Stromal cell of bone marrow (primary cell): ENCODE results near the gene CCDC9B.

ENCODE experiments used
- DNase-seq: peaks from one replicate; pipeline ENCODE4 v3.0.0-alpha.2; 2012; ENCODE audit warnings: low read depth

Gene CCDC9B

GRCh38 chr15:40365624-40366456, 25.1 kb upstream of the CCDC9B start:
- DNase-seq: no peak

DNA sequence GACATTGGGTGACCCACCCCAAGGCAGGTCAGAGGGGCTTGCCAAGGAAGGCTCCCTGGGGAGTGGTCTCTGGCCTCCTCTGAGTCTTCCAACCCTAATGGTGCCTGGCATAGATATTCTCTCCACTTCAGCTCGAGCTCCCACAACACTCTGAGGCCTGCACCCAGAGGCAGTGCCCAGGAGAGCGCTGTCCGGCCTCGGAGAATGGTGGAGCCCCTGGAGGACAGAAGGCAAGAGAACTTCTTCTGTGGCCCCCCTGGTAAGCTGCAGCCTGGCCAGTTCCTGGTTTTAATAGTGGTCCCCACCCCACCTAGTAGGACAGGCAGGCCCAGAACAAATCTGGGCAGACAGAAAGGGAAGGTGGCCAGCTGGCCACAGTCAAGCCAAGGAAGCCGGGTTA, 24.3 kb upstream of the CCDC9B start:
- DNase-seq: no peak

- DNase-seq: no peak
Observed at GRCh38 chr15:40364251-40364650, 23.5 kb upstream of the CCDC9B start.

- no peak for DNase-seq
Observed at GRCh38 chr15:40363611-40364010, 22.9 kb upstream of the CCDC9B start.

GRCh38 chr15:40361640-40362039, 20.9 kb upstream of the CCDC9B start:
- no peak for DNase-seq

DNA sequence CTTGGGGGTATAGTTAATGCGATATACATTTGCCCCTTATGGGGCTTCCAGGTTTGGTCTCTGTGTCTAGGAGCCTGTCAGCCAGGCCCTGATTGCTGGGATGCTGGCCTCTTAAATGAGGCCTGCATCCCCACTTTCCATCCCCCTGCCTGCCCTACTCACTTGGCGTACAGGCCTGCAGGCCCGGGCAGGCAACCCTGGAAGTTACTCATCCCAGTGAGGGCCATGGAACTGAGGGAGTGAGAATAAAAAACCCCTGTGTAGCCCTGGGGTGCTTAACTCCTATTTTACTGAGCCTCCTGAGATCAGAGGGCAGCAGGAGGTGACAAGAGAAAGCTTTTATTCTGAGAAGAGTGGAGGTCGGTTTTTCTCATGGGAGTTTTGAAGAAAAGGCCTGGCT, 19.3 kb upstream of the CCDC9B start:
- no peak for DNase-seq

DNA sequence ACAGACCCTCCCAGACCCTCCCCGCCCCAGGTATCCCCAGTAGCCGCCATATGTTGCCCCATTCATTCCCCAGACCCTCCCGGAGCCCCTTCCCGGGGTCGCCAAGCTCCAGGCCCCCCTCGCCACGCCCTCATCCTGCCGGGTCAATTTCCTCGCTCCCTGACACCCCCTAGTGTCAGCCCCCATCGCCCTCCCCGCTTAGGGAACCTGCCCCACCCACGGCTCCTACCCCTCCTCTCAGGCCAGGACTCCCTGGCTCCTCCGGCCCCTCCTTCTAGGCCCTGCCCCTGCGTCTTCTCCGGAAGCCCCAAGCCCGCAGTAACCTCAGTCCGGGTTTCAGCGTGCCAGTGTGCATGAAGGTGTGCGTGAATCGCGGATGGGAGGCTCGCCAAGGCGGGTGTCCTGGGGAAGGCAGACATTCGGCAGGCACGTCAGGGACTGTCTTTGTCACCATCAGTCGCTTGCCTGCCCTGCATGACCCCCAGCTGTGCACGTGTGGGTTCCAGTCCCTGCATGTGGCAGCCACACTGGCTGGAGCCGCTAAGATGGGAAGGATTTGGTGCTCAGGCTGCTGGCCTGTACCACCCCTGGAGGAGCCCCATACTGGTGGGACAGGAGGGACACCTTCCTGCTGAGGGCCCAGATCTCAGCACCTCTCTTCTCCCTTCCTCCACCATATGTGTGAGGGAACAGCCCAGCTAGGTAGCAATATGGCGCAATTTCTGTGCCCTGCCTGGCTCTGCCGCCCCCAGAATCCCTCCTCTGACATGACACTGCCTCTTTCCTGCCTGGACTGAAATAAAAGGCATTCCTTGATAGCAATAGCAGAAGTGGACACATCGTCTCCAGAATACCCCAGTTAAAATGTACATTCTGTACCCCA, 18.0 kb upstream of the CCDC9B start:
- no peak for DNase-seq

- no peak for DNase-seq
Observed at GRCh38 chr15:40357723-40358470, 17.2 kb upstream of the CCDC9B start, which contains the start of gene DISP2. DISP2 (plus strand) TSS chr15:40358219; CDS start chr15:40358322, 103 bp downstream.

DNA sequence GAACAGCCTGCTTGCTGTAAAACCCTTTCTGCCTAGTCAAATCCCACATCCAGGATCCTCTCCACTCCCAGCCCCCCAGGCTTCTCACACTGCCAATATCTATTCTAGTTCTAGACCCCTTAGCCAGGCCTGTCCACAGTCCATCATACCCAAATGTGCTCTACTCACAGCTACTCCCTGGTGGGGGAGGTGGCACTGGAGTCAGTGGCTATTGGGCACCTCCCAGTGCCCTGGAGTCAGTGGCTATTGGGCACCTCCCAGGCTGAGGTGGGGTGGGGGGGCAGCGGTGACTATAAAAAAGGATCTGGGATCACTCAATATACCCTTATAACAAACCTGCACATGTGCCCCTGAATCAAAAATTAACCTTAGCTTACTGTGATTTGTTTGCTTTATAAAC, 16.5 kb upstream of the CCDC9B start:
- DNase-seq: no peak

GRCh38 chr15:40355976-40356585, 15.3 kb upstream of the CCDC9B start:
- no peak for DNase-seq

DNA sequence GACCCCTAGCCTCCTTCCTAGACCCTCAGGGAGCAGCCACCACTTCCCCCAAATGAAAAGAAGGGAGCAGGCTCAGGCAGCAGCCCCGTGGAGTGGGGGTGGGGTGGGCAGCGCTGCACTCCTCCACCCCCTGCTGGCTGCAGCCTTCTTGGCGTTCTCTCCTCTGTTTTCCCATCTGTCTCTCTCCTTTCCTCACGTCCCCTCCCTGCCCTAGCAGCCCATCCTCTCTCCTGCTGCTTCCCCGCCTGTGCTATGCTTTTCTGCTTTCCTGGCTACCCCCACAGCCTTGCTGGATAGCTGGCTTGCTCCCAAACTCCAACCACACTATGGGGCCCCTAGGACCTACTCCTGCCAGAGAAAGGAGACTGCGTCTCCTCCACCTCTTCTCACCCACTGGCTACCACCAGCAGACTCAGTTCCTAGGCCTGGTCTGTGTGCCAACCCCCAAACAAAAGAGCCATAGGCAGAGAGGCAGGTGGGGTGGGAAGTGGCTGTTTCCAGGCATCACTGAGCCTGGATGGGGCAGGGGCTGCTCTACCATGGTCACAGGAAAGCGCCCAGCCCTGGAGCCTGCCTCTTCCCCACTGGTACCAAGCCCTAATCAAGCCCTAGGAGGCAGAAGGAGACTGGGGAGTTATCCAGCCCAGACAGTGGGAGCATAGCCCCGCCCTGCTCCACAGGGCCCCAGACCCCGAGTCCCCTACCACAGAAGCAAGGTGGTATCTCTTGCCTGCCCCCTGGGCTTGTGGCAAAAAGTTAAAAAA, 13.9 kb upstream of the CCDC9B start:
- DNase-seq: no peak

GRCh38 chr15:40353697-40354096, 13.0 kb upstream of the CCDC9B start:
- DNase-seq: no peak

DNA sequence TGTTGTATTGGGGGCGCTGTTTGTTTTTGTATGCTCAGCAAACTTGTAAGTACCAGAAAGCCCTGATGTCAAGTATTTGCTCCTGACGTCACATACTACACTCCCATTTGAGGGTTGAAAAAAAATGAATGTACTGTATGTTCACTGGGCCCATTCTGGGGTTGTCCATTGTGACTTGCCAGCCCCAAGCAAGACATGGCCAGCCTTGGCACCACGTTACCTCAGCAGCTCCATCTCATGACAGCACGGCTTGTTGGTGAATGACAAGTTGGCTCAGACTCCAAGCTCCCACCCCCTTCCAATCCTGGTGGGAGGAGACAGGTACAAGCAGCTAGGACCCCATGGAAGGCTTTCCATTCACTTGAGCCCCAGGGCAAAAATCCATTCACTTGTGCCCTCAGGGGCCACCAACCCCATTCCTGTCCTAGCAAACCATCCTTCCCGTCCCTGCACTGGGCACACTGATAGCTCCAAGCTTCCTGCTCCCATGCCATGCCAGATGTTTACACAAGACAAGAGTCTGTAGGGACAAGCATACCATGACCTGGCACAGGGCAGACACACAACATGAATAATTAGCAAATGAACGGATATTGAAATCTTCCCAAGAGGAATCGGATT, 11.7 kb upstream of the CCDC9B start:
- no peak for DNase-seq

DNA sequence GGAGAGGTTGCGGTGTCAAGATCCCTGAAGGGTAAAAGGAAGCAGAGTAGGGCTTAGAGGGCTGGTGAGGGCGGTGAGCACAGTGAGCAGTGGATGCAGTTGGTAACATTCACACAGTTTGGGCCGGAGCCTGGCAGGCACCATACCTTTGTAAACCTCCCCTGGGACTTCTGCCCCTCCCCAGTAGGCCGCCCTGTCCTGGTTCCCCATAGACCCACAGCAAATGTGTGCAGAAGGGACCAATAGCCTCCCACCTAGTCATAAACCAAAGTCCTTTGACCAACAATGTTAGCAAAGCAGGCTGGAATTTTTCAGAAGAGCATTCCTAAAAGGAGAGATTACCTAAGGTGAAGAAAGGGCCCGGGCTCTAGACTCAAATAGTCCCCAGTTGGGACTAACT, 8.4 kb upstream of the CCDC9B start:
- DNase-seq: no peak

DNA sequence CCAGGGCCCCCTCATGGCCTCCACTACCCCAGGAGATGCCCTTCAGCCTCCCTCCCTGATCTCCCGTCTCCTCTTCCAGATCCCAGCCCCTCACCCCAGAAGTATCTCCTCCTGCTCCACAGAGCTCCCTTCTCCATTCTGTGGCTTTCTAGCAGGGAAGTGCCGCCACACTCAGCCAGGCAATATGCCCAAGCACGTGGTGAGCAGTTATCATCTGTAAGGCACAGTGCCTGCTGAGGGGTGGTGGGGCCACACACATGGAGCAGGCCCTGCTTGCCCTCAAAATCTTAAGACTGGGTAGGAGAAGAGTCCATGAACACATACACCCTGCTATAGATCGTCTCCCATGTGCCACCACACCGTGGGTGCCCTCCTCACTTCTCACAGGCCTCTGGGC, 7.7 kb upstream of the CCDC9B start:
- DNase-seq: no peak

GRCh38 chr15:40347559-40348473, 7.1 kb upstream of the CCDC9B start:
- DNase-seq: no peak

DNA sequence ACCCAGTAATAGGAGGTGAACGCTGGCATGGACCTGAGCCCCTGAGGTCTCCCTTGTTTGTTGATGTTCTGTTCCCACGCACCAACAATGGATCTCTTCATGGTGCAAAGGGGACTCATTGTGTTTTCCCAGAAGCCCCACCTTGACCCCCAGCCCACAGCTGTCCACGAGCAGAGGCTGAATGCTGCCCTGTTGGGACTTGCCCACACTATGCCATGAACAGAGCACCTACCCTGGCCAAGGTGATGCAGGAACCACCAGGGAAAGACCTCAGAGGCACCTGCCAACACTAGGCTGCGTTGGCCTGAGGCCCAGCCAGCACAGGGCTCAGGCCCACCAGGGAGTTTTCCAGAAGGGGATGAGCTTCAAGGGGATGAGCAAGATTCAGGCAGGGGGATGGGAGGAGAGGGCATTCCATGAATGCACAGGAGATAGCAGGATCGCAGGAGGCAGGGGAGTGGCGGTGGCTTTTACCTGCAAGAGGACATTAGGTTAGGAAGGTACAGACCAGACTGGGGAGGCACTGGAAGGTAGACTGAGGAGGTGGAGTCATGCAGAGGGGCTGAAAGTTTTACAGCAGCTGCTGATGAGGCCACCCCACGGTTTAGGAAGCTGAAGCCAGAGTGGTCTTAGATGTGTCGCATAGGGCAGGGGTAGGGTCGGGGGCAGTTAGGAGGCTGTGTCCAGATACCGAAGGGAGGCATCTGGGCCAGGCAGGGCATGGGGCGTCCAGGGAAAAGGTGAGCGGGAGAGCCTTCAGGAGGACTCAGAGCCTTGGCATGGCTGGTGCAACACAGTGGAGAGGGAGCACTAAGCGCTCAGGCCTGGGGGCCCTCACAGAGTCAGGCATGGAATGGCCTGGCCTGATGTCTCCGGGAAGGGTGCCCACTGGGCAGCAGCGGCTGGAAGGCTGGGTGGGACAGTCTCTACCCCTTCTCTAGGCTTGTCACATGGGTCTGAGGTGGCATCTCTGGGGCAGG, 6.1 kb upstream of the CCDC9B start:
- DNase-seq: no peak

DNA sequence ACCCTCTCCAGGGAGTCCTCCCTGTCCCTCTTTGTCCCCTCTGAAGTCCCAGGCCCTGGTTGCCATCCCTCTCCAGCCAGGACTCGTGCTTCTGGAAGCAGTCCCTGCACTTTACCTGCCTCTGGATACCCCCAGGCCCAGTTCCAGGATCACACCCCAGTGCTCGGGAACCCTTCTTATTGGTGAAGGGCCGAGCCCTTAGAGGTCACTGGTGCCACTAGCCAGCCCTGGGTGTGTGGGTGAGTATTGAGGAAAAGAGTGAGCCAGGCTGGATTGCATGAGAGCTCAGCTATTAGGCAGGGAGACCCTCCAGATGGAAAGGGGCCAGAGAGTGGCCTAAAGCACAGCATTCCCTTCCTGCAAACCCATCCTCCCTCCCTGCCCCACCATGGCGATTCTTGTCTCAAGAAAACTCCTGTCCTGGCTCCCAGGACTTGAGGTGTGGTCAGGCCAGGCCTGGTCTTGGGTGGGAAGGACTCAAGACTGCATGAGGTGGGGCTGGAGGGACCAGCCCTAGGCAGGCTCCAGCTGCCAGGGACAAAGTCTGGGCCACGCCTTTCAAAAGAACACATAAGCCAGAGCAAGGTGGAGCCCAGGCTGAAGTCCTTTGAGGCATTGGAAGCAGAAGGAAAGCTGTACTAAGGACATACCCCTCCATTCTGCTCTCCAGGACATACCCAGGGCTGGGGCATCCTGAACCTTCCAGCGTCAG, 5.3 kb upstream of the CCDC9B start:
- DNase-seq: no peak
